ENCODE data around the gene PPP2CA.
"Not testable (repeated sequence)": the region's sequence is repeated elsewhere in the genome, so short reads cannot be mapped to it uniquely, and the experiment has no call there.

Gene PPP2CA

GRCh38 chr5:134174841-134175839 is 50.7 kb downstream of the PPP2CA start:
- TF ChIP-seq, protein P1, sequence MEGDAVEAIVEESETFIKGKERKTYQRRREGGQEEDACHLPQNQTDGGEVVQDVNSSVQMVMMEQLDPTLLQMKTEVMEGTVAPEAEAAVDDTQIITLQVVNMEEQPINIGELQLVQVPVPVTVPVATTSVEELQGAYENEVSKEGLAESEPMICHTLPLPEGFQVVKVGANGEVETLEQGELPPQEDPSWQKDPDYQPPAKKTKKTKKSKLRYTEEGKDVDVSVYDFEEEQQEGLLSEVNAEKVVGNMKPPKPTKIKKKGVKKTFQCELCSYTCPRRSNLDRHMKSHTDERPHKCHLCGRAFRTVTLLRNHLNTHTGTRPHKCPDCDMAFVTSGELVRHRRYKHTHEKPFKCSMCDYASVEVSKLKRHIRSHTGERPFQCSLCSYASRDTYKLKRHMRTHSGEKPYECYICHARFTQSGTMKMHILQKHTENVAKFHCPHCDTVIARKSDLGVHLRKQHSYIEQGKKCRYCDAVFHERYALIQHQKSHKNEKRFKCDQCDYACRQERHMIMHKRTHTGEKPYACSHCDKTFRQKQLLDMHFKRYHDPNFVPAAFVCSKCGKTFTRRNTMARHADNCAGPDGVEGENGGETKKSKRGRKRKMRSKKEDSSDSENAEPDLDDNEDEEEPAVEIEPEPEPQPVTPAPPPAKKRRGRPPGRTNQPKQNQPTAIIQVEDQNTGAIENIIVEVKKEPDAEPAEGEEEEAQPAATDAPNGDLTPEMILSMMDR (conservative IDR thresholded peaks at IDR 0.05; ENCODE audit: low read depth, low read length), result no peak
- DNase-seq (ENCODE audit: low read depth), result no peak
- H3K4me3 ChIP-seq (ENCODE audit: low read length), result peak overlapping the region; percentile 98

GRCh38 chr5:134171972-134172371 is 53.9 kb downstream of the PPP2CA start:
- no peak for DNase-seq (ENCODE audit: low read depth)
- no peak overlapping the region for H3K4me3 ChIP-seq (ENCODE audit: low read length)
- TF ChIP-seq, protein P1 (conservative IDR thresholded peaks at IDR 0.05; ENCODE audit: low read depth, low read length), result no peak

DNA sequence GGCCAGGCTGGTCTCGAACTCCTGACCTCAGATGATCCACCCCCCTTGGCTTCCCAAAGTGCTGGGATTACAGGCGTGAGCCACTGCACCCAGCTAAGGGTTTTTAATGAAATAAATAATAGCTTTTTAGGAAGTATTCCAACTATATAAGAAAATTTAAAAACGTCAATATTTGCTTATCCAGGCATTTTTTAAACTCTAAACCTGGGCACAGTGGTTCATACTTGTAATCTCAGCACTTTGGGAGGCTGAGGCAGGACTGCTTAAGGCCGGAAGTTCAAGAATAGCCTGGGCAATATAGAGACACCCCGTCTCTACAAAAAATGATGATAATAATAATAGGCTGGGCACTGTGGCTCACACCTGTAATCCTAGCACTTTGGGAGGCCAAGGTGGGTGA is 63.3 kb downstream of the PPP2CA start:
- H3K4me3 ChIP-seq (ENCODE audit: low read length), result no peak overlapping the region
- TF ChIP-seq, protein P1 (conservative IDR thresholded peaks at IDR 0.05; ENCODE audit: low read depth, low read length), result no peak
- no peak for DNase-seq (ENCODE audit: low read depth)

- H3K4me3 ChIP-seq (ENCODE audit: low read length), result no peak overlapping the region
- TF ChIP-seq, protein P1 (conservative IDR thresholded peaks at IDR 0.05; ENCODE audit: low read depth, low read length), result no peak
- no peak for DNase-seq (ENCODE audit: low read depth)
Measured at GRCh38 chr5:134161513-134162395, 64.1 kb downstream of the PPP2CA start.

- no peak for DNase-seq (ENCODE audit: low read depth)
Measured at GRCh38 chr5:134153657-134154056, 72.2 kb downstream of the PPP2CA start.

DNA sequence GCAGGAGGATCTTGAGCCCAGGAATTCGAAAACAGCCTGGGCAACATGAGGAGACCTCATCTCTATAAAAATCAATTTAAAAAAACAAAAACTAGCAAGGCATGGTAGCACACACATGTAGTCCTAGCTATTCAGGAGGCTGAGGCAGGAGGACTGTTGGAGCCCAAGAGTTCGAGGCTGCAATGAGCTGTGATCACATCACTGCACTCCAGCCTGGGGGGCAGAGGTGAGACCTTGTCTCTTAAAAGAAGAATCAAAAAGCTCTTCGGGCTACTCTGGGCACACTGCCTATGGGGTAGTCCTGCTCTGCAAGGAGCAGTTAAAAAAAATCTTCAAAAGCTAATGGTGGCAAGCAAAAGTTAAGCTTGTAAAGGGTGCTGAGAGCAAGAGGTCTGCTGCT is 72.6 kb downstream of the PPP2CA start:
- H3K4me3 ChIP-seq (ENCODE audit: low read length), result no peak overlapping the region
- no peak for DNase-seq (ENCODE audit: low read depth)
- TF ChIP-seq, protein P1 (conservative IDR thresholded peaks at IDR 0.05; ENCODE audit: low read depth, low read length), result no peak

More at GRCh38 chr5:134153657-134154056, 72.2 kb downstream of the PPP2CA start:
- TF ChIP-seq, protein P1 (conservative IDR thresholded peaks at IDR 0.05; ENCODE audit: low read depth, low read length), result no peak
- no peak overlapping the region for H3K4me3 ChIP-seq (ENCODE audit: low read length)

DNA sequence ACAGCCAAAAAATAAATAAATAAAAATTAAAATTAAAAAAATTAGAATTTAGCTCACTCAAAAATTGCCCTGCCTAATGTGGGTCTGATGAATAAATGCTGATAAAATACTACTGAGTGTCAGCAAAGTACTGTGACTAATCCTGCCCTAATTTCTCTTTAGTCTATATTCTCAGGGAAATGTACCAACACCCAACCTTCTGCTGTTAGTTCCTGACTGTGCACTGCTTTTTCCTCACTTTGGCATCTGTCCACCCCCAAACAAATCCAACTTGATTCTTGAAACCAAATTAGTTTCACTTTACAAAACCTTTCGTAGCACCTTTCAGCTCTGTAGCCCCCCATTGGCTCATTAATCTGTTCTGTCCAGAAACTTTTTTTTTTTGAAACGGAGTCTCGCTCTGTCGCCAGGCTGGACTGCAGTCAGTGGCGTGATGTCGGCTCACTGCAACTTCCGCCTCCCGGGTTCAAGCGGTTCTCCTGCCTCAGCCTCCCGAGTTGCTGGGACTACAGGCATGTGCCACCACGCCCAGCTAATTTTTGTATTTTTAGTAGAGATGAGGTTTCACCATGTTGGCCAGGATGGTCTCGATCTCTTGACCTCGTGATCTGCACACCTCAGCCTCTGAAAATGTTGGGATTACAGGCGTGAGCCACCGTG is 73.6 kb downstream of the PPP2CA start:
- not testable (repeated sequence) for DNase-seq (ENCODE audit: low read depth); H3K4me3 ChIP-seq (ENCODE audit: low read length)

Measured in retinal pigment epithelial cell (primary cell).